Transverse colon (tissue), 4 donors: ENCODE results near the gene DMD.

Experiments used
- POLR2A ChIP-seq: fragments of 450-650 bp; IDR thresholded peaks from one replicate; pipeline ENCODE4 v1.6.1; 2016; ENCODE audit warnings: antibody characterized with exemption, mild to moderate bottlenecking, moderate library complexity
- POLR2AphosphoS5 ChIP-seq, 3 donors: sonication (generic); formaldehyde crosslinking; IDR thresholded peaks; one replicate each; pipeline ENCODE4 v1.6.1; 2016; ENCODE audit warnings: antibody characterized with exemption in 3 of 3
- TF ChIP-seq, protein P1 (sequence below), 5 experiments: fragments of 200-600 bp in 3 of 5; fragments of 450-650 bp in 2 of 5; sonication (generic) in 3 of 5; IDR thresholded peaks; 1 replicate in 2 of 5; 2 replicates in 3 of 5; pipeline ENCODE4 v1.5.1; 2016 to 2017; ENCODE audit warnings: antibody characterized with exemption in 5 of 5, inconsistent platforms in 3 of 5, mild to moderate bottlenecking in 2 of 5, moderate library complexity in 1 of 5

GRCh38 chrX:33134164-33134563 is 77.2 kb downstream of the DMD start:
- TF ChIP-seq POLR2AphosphoS5 (IDR thresholded peaks at IDR 0.05) (no peak), POLR2A (no peak)
- TF ChIP-seq, protein P1, sequence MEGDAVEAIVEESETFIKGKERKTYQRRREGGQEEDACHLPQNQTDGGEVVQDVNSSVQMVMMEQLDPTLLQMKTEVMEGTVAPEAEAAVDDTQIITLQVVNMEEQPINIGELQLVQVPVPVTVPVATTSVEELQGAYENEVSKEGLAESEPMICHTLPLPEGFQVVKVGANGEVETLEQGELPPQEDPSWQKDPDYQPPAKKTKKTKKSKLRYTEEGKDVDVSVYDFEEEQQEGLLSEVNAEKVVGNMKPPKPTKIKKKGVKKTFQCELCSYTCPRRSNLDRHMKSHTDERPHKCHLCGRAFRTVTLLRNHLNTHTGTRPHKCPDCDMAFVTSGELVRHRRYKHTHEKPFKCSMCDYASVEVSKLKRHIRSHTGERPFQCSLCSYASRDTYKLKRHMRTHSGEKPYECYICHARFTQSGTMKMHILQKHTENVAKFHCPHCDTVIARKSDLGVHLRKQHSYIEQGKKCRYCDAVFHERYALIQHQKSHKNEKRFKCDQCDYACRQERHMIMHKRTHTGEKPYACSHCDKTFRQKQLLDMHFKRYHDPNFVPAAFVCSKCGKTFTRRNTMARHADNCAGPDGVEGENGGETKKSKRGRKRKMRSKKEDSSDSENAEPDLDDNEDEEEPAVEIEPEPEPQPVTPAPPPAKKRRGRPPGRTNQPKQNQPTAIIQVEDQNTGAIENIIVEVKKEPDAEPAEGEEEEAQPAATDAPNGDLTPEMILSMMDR (IDR thresholded peaks at IDR 0.05), result no peak
